Inferior parietal cortex (tissue), 1 donor: ENCODE measurements around the gene KRTAP10-10.
"Not testable (repeated sequence)": the region's sequence is repeated elsewhere in the genome, so short reads cannot be mapped to it uniquely, and the experiment has no call there.

ENCODE experiments used
- DNase-seq: peaks from one replicate; pipeline ENCODE4 v3.0.0-alpha.2; 2016; ENCODE audit errors: extremely low spot score

Gene KRTAP10-10

GRCh38 chr21:44626262-44626661 is 10.9 kb upstream of the KRTAP10-10 start:
- no peak for DNase-seq

GRCh38 chr21:44626673-44627143 is 10.4 kb upstream of the KRTAP10-10 start, which contains the start of gene KRTAP10-9:
KRTAP10-9 (plus strand) TSS chr21:44627093; CDS start chr21:44627172, 79 bp downstream.
- no peak for DNase-seq

GRCh38 chr21:44627181-44627822 is 9.9 kb upstream of the KRTAP10-10 start:
- DNase-seq: not testable (repeated sequence)

GRCh38 chr21:44627831-44628233 is 9.3 kb upstream of the KRTAP10-10 start:
- DNase-seq: not testable (repeated sequence)

GRCh38 chr21:44628707-44629391 is 8.3 kb upstream of the KRTAP10-10 start:
- no peak for DNase-seq

GRCh38 chr21:44630440-44630839 is 6.7 kb upstream of the KRTAP10-10 start:
- DNase-seq: no peak

GRCh38 chr21:44632067-44632466 is 5.1 kb upstream of the KRTAP10-10 start:
- no peak for DNase-seq

- no peak for DNase-seq
Measured at GRCh38 chr21:44636209-44637017, 743 bp upstream of the KRTAP10-10 start.

- DNase-seq: not testable (repeated sequence)
Measured at GRCh38 chr21:44637851-44638348, 744 bp downstream of the KRTAP10-10 start.

- not testable (repeated sequence) for DNase-seq
Measured at GRCh38 chr21:44638506-44639330, 1.6 kb downstream of the KRTAP10-10 start.

- no peak for DNase-seq
Measured at GRCh38 chr21:44639331-44639655, 2.1 kb downstream of the KRTAP10-10 start.

- no peak for DNase-seq
Measured at GRCh38 chr21:44640761-44641160, 3.6 kb downstream of the KRTAP10-10 start.

GRCh38 chr21:44643741-44644310 is 6.7 kb downstream of the KRTAP10-10 start:
- no peak for DNase-seq

- DNase-seq: no peak
Measured at GRCh38 chr21:44644878-44645277, 7.7 kb downstream of the KRTAP10-10 start.

GRCh38 chr21:44646366-44647221 is 9.4 kb downstream of the KRTAP10-10 start, which contains the start of gene KRTAP10-11:
KRTAP10-11 (plus strand) TSS chr21:44646414; CDS start chr21:44646459, 45 bp downstream.
- not testable (repeated sequence) for DNase-seq

GRCh38 chr21:44647222-44647552 is 10.0 kb downstream of the KRTAP10-10 start:
- no peak for DNase-seq

- no peak for DNase-seq
Measured at GRCh38 chr21:44648557-44649311, 11.6 kb downstream of the KRTAP10-10 start.

GRCh38 chr21:44649521-44650100 is 12.5 kb downstream of the KRTAP10-10 start:
- no peak for DNase-seq
